GM23248 (cell line): ENCODE results near the gene ZNF526.

Experiments used
- EZH2 ChIP-seq: fragments of 200-600 bp; sonication (generic); IDR thresholded peaks from 2 replicates; pipeline ENCODE4 v1.6.1; 2018; ENCODE audit warnings: antibody characterized with exemption, mild to moderate bottlenecking; ENCODE audit not compliant: insufficient read depth, poor library complexity, severe bottlenecking
- EZH2phosphoT487 ChIP-seq: fragments of 200-600 bp; sonication (generic); IDR thresholded peaks from 2 replicates; pipeline ENCODE4 v1.6.1; 2018; ENCODE audit warnings: antibody characterized with exemption, moderate library complexity, mild to moderate bottlenecking, low read depth; ENCODE audit not compliant: insufficient read depth

DNA sequence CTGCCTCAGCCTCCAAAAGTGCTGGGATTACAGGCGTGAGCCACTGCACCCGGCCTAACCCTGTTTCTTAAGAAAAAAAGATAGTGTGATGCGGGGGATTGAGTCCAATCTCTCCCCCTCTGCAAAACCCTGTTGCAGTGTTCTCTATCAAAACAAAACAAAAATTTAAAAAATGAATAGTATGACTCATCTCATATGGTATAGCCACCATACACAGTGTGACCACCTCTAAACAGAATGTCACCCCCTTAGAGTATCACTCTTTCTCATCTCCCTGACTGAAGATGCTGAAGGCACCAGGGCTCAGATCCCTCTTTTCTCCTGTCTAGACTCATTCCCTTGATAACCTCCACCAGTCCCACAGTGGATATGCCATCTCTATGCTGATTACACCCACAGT, 41.7 kb downstream of the ZNF526 start:
- no peak for TF ChIP-seq EZH2
- TF ChIP-seq EZH2phosphoT487: no peak
